Dedifferentiated amniotic fluid mesenchymal stem cell (primary cell): ENCODE measurements around the gene PTCSC3.

ENCODE experiments used
- DNase-seq: peaks from one replicate; pipeline ENCODE4 v3.0.0-alpha.2; 2016; ENCODE audit errors: extremely low spot score

PTCSC3 gene

DNA sequence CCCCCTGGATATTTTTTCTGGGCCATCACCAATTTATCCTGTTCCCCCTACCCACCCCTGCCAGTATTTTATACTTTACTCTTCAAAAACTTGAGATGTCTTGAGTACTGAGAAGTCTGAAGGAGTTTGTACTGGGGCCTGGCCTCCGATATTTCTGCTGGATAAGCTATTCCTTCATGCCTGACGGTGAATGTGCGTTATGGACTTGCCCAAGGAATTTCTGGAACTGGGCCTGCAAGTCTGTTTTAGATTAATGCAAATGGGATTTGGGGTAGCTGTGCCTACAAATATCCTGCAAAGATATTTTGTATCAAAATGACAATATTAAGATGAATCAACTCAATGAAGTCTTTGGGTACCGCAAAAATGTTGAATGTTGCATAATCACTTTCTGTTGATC is at the start of gene PTCSC3:
Gene PTCSC3, minus strand, starts transcription at position 199 of the 400 bp plus-strand sequence.
- DNase-seq: no peak

DNA sequence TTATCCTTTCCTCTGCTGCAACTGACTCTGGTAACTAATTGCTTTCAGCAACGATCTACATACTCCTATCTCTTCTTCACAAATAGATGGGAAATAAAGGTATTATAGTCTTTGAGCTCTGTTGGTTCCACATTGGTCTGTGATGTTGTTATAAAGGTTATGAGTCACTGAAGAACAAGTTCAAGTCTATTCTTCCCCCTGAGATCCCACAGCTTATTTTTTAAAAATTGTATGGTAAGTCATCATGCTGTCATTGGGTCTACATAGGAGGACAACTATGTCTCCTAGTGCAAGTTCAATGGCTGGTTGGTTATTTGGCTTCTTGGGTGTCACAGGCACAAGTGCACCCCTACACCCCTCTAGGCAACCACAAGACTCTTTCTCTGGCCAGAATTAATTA is 49.6 kb upstream of the PTCSC3 start:
- DNase-seq: no peak

DNA sequence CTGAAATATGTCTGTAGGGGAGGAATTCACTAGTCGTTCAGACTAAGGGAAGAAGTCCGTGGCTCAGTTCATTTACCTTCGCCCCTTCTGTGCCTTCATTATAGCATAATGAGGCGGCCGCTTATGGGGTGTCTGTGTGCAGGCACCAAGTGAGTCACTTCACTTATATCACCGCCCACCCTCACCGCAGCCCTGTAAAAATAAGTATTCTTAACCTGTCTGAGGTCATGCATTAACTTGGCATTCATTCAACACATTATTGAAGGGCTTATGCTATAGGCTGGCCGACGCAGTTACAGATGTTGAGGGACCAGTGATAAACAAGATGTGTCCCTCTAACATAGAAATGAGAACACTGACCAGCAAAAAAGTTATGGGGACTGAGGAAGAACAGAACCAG is 47.7 kb upstream of the PTCSC3 start:
- no peak for DNase-seq

DNA sequence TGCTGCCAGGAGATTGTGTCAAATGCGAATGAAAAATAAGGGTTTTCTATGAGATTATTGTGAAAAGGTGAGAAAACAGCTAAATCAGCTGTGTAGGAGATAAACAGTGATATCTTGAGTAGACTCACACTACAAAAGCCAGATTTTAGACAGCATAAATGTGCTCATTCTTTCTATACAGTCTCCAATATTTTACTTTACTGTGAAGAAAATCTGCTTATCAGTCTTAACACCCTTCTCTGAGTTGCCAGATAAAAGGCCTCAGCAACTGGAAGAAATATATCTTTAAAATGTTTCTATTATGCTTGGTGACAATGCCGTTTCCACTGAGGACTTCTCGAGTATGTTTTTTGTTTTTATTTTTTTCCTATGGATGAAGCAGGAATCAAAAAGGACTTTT is 47.0 kb upstream of the PTCSC3 start:
- DNase-seq: no peak

DNA sequence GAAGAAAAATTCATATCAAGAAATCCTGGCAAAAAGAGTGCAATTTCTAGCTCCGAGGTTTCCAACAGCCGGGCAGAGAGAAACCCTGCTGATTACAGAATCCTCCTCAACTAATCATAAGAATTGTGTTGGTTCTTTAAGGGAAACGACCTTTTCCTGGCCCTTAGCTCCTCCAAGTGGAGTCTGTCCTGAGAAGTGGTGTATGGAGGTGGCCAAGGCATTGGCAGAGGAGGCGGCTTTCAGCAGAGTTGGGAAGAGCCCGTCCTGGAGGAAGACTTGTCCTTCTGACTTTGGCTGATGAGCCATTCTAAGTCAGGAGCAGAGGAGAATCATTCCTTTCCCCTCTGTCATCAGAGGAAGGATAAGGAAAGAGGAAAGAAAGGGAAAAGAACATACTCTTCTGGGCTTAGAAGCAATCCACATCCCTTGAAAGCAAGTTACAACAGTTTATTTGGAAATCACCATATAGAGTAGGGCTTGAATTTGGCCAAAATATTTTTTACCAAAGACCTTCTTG is 46.5 kb upstream of the PTCSC3 start:
- no peak for DNase-seq

DNA sequence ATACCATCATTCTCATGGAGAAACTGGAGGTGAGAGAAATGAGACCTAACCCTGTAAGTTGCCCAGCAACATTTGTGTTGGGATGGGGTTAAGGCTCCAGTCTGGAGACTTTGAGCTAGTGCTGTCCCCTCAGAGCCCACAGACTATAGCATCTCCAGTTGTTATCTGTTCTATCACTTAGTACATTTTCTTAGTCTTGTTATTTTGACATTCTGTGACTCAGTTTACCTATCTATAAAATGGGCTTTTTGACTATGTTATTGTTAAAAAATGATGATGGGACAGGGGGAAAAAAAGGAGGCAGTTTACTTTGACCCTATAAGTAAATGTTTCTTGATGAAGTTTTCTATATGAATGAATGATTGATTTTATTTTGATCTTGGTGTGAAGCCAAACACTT is 45.8 kb upstream of the PTCSC3 start:
- no peak for DNase-seq

DNA sequence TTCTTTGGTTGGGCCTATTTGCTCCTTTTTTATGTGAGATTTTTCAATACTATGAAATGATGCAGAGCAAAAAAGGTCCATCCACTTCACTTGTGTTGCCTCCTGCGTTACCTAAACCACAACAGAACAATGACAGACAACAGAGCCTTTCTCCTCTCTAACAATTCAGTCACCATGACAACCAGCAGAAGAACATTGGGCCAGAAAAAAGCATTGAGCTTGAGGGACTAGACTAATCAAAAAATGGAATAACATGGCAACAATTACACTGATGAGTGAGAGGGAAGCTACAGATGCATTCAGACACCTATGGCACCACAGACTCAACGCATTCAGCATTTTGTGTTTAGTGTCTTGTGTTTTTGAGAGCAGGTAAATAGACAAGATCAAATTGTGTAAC is 44.6 kb upstream of the PTCSC3 start:
- DNase-seq: no peak

DNA sequence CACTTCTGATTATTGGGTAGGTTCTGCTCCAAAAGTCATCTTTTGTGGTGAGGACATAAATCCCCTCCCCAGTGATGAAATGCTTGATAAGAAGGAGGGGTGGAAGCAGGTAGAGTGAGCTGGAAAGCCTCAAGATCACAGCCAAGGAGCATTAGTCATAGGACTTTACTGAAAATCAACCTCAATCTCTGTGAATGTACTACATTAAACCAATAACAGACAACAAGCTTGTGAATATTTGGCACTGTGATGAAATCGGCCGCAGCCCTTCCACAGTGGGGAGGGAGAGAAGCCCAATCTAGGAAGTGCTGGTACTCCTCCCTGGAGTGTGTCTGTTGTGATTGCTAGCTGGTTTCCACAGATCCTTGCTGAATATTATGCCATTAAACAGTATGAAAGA is 41.2 kb upstream of the PTCSC3 start:
- no peak for DNase-seq

DNA sequence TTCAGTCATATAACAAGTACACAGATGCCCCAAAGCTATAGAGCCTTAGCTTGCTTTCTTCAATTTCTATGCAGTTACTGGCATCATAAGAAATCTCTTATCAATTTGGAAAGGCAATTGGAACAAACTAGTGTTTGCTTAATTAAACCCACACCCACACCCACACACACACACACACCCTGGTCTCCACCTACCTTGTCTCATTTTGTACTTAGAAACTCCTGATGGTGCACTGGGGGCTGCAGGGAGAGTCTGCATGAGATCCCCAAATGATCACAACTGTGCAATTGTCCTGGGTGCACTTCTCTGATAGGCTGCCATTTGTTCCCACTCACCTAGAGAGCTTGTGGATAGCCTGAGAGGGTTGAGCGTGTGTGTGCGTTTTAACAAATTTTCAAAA is 40.5 kb upstream of the PTCSC3 start:
- no peak for DNase-seq

DNA sequence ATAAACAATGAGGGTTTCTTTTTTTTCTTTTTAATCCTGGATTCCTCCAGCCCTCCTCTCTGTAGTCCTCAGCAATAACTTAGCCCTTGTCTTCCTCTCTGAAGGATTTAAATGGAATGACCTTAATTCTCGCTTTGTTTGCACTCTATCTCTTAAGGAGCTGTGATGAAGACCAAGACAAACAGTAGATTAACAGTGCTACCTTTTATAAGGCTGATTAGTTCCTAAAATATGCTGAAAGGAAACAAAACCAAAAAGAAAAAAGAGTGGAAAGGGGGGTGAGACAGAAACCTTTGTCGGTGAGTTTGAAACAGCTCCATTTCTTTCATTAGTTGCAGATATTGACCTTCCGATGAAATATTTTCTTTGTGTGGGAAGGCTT is 38.7 kb upstream of the PTCSC3 start:
- DNase-seq: no peak

DNA sequence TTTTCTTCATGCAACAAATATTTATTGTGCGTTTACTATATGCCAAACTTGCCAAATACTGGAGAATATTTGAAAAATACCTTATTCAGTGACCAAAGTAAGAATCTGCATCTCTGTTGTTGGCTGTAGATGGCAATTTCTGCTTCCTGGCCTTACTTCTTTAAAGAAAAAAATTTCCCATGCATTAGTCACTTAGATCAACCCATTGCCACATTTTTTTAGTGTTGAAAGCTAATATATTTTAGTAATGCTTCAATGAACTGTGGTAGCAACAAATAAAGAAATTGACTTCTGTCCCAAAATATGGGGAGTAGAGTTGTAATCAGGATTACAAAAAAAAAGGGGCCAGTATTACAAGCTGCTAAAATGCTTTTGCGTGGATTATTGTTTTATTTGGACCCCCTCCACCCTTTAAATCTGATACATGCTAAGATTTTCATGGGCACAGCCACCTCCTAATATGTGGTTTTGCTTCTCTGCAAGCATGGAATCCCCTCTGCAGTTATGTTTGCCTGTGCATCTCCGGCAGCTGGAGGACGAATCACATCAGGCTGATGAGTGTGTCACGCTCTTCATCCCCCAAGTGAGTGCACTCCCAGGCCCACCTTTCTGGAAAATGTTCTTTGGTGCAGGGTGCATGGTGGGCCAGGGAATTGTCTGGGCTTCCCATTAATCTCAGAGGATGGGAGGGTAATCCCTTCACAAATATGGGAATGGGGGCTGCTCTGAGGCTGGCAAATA is 38.1 kb upstream of the PTCSC3 start:
- DNase-seq: no peak

DNA sequence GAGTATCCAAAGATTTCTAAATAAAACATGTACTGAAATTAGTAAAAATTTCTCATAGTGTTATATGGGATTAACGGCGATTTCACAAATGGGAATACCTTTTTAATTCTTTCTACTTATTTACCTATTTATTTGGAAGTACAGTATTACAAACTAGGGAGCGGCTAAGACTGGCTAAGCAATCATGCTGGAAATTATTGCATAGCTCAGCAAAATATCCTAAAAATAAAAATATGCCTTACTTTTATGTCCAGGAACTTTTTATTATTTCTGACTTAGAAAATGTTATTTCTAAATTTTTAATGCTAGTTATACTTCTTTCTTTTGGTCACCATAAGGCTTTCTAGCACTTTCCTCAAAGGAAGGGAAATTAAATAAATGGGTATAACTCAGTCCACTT is 36.5 kb upstream of the PTCSC3 start:
- no peak for DNase-seq

DNA sequence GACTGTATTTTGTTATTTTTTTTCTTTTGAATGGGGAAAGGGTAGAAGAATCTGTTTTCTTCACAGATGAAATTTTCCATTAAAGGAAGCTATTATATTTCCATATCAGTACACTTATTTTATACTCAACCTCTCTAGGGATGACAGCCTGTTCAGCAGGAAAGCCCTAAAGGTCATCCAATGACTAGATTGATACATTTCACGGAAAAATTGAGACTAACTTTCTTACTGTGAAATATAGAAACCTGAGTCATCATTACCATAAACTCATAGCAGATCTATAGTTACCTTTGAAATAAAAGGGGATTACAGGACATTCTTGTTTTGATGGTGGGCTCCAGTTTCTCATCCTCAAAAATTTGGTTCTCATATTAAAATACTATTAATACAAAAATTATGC is 36.1 kb upstream of the PTCSC3 start:
- no peak for DNase-seq

DNA sequence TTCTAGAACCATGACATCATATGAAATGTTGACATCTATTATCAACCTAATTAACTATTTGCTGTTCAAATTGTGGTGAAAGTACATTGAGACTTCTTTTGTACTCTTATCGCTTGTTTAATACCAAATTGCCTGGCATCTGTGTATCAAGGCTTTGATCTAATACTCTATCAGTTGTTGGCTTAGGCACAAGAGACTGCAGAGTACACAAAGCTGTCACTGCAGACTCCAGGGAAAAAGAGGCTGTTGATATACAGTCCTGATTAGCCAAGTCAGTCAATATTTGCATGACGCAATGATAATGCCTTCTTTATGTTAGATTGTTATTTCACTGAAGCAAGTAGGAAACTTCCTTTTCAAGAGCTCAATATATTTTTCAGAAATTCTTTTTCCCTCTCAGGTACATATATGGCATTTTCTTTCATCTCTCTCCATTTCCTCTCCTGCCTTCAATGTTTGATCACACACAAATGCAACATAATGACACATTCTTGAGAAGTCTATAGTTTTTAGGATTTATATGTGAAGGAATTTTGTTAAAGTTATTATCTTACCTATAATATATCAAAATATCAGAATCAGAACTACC is 32.3 kb upstream of the PTCSC3 start:
- no peak for DNase-seq

DNA sequence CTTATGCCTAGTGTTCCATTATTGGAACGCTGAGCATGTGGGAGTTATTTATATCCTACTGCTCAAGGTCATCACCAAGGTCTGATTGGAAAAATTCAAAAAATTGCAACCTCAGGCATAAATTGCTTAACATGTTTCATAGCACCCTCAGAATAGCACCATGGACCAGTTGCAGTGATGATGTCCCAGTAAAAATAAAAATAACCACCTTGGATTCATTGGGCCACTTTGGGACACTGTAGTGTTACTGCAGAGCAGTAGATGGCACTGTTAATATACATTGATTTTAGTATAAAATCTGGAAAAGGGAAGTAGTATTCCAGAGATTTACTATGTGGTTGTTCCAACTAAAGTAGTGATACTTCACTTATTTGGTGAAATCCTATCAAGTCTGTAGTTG is 31.0 kb upstream of the PTCSC3 start:
- no peak for DNase-seq

DNA sequence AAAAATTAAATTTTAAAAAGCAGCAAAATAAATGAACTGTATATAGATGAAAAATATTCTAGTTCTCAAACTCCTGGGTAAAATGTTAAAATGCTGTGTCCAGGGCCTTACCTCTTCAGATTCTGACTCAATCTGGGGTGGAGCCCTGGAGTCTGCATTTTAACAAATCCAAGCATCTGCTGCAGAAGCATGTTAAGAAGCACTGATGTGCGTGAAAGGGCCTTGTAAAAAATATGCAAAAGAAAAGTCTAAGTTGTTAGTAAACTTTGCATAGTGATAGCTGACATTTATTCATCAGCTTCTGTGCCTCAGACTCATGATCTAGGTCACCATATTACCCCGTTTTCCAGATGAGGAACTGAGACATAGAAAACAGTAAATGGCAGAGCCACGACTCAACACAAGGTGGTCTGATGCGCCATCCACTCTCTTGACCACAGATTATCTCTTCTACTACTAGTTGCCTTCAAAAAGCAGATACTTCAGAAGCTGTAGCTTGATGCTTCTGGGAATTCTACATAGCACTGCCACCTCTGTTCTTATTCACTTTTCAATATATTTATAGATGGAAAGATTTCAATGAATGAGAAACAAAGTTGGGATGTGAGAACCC is 28.0 kb upstream of the PTCSC3 start:
- no peak for DNase-seq

DNA sequence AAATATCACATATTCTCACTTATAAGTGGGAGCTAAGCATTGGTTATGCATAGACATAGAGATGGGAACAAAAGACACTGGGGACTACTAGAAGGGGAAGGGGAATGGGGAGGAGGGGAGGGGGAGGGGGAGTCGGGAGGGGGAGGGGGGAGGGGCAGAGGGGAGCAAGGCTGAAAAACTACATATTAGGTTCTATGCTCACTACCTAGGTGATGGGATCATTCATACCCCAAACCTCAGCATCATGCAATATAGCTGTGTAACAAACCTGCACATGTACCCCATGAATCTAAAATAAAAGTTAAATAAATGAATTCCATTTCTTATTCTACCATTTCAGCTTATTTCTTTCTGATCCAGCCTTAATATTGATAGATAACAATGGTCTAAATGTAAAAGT is 21.9 kb upstream of the PTCSC3 start:
- DNase-seq: no peak

DNA sequence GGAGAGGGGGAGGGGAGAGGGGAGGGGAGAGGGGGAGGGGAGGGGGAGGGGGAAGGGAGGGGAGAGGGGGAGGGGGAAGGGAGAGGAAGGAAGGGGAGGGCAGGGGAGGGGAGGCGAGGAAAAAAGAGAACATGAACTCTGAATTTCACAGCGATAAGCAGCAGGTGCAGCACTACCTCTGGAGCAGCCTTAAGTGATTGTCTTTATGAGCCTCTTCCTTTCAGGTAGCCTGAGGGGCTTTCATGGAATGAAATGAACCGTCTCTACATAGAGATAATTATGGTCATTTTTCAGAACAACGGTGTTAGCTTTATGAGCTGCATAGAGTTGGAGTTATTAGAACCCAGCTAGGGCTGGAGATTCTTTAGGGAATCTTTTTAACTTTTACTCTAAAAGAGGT is 18.1 kb upstream of the PTCSC3 start:
- no peak for DNase-seq

DNA sequence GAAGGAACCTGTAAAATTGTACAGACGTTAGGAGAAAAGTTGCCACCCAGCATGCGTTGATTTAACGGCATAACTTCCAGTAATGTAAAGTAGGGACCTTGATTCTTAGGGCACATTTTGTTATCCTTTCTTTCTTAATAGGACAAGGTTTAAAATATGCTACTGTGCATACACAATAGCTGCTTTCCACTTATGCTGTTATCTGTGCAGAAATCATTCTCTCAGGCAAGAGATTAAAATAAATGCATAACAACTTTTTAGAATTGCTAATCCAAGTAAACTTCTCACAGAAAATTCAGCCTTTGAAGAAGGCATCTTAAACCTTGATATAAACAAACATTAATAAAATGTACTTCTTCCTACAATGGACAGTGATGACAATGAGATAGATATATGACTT is 16.0 kb upstream of the PTCSC3 start:
- DNase-seq: no peak

DNA sequence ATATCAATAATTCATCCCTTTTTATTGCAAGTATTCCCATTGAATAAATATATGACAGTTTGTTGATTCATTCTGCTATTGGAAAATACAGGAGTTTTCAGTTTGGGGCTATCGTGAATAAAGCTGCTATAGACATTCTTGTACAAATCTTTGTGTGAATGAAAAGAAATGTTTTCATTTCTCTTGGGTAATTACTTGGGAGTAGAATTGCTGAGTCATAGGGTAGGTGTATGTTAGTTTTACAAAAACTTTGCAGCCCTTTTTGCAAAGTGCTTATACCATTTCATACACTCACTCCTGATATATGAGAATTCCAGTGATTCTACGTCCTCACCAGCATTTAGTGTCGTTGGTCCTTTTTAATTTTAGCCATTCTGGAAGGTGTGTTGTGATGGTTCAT is 6.9 kb upstream of the PTCSC3 start:
- DNase-seq: no peak

DNA sequence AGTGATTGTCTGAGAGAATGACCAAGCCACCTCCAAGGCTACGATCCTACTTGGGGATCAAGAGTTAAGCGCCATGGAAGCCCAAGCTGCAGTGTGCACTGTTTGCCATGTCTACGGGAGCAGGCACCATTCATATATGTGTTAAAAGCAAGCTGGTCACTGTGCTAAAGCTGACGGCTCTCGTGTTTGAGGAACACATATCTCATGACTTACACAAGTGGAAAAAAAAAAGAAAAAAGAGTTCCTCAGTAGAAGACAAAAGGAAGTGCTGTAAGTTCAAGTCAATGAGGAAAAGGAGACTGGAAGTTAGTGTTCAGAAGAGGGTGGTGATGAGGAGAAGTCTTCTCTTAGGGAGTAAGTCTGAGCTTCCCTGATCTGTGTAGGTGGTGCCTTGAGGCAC is 4.9 kb upstream of the PTCSC3 start:
- DNase-seq: no peak

DNA sequence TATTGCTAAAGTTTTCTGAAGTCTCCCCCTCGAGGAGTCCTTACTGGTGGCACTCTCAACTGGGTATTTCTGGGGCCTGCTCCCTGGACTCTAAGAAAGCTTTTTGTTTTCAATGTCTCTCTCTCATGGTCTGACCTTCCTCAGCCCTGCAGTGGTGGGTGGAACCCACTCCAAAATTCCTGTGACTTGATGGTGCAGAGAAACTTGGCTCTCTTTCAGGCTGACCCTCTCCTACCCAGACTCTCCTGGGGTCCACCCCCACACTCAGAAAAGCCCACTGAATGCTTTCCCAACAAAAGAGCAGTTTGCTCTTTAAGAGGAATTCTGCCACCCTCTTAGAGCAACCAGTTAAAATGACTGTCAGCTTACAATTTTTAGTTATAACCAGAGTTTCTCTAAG is 967 bp upstream of the PTCSC3 start:
- DNase-seq: no peak

DNA sequence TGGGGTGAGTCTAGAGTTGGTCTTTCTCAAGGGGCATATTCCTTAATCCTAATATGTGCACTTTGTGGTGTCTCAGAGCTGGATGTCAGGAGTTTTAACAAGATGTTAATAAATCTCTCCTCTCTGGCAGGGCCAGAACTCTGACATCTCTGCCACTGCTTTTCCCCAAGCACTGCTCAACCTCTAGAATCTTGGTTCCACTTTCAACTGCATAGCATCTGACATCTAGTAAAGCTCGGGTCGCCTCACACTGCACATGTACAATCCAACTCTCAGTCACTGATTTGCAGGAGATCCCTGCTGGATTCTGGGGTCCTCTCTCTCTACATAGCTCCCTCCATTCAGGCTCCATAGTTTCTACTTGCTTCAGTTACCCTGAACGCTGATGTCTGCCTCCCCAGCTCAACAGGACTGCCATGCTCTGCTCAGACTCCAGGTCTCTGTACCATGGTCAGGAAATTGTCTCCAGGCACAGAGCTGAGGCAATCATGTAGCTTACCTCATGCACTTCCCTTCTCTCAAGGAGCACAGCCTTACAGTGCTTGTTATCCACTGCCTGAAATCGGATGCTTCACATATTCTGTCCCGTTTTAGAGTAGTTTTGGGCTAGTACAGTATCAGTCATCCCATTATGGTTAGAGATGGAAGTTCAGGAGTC is 1.6 kb downstream of the PTCSC3 start:
- DNase-seq: no peak
